Measurements from ENCODE around the gene KCNT1.
"Not testable (repeated sequence)": the region's sequence is repeated elsewhere in the genome, so short reads cannot be mapped to it uniquely, and the experiment has no call there.

Gene KCNT1

GRCh38 chr9:135664801-135665794 lies 36.9 kb upstream of the KCNT1 start:
- 91 to 92% methylated on average over 32 of the region's 32 CpGs for WGBS, 2 experiments
- no peak overlapping the region for H3K27ac ChIP-seq (ENCODE audit: insufficient read depth, low read depth, low read length, poor library complexity, severe bottlenecking)
- no peaks in the 10 kb centered on the region for H3K9me3 ChIP-seq (ENCODE audit: control insufficient read depth, low read length)
- H3K4me1 ChIP-seq (ENCODE audit: control insufficient read depth, insufficient read depth, low read length), result peaks cover 16% of the 10 kb centered on the region
- no peaks in the 10 kb centered on the region for H3K27me3 ChIP-seq (ENCODE audit: control insufficient read depth, insufficient read depth, low read length, poor library complexity, severe bottlenecking)
- no peaks in the 10 kb centered on the region for H3K36me3 ChIP-seq (ENCODE audit: control insufficient read depth, insufficient read depth, low read length)
- H3K4me3 ChIP-seq (ENCODE audit: insufficient read depth, low read depth, low read length), result no peak overlapping the region

- 94 to 95% methylated on average over 12 of the region's 12 CpGs for WGBS, 2 experiments
- H3K27me3 ChIP-seq (ENCODE audit: control insufficient read depth, insufficient read depth, low read length, poor library complexity, severe bottlenecking), result no peaks in the 10 kb centered on the region
- no peak overlapping the region for H3K27ac ChIP-seq (ENCODE audit: insufficient read depth, low read depth, low read length, poor library complexity, severe bottlenecking)
- H3K4me3 ChIP-seq (ENCODE audit: insufficient read depth, low read depth, low read length), result no peak overlapping the region
- no peaks in the 10 kb centered on the region for H3K9me3 ChIP-seq (ENCODE audit: control insufficient read depth, low read length)
- peaks cover 16% of the 10 kb centered on the region for H3K4me1 ChIP-seq (ENCODE audit: control insufficient read depth, insufficient read depth, low read length)
- no peaks in the 10 kb centered on the region for H3K36me3 ChIP-seq (ENCODE audit: control insufficient read depth, insufficient read depth, low read length)
These were observed 36.2 kb upstream of the KCNT1 start for GRCh38 chr9:135665795-135666189.

- H3K27me3 ChIP-seq (ENCODE audit: control insufficient read depth, insufficient read depth, low read length, poor library complexity, severe bottlenecking), result no peaks in the 10 kb centered on the region
- peaks cover 14% of the 10 kb centered on the region for H3K4me1 ChIP-seq (ENCODE audit: control insufficient read depth, insufficient read depth, low read length)
- H3K27ac ChIP-seq (ENCODE audit: insufficient read depth, low read depth, low read length, poor library complexity, severe bottlenecking), result no peak overlapping the region
- 91 to 93% methylated on average over 28 to 29 of the region's 29 CpGs for WGBS, 2 experiments
- no peaks in the 10 kb centered on the region for H3K9me3 ChIP-seq (ENCODE audit: control insufficient read depth, low read length)
- no peaks in the 10 kb centered on the region for H3K36me3 ChIP-seq (ENCODE audit: control insufficient read depth, insufficient read depth, low read length)
- no peak overlapping the region for H3K4me3 ChIP-seq (ENCODE audit: insufficient read depth, low read depth, low read length)
These were observed 35.2 kb upstream of the KCNT1 start for GRCh38 chr9:135666534-135667462.

- Histone ChIP-seq H3K36me3 (ENCODE audit: control insufficient read depth, insufficient read depth, low read length) (no peaks in the 10 kb centered on the region), H3K9me3 (ENCODE audit: control insufficient read depth, low read length) (no peaks in the 10 kb centered on the region), H3K27ac (ENCODE audit: insufficient read depth, low read depth, low read length, poor library complexity, severe bottlenecking) (no peak overlapping the region), H3K4me1 (ENCODE audit: control insufficient read depth, insufficient read depth, low read length) (peaks cover 6% of the 10 kb centered on the region), H3K4me3 (ENCODE audit: insufficient read depth, low read depth, low read length) (no peak overlapping the region), H3K27me3 (ENCODE audit: control insufficient read depth, insufficient read depth, low read length, poor library complexity, severe bottlenecking) (no peaks in the 10 kb centered on the region)
- 93% methylated on average over 9 of the region's 9 CpGs for WGBS, 2 experiments
These were observed 34.5 kb upstream of the KCNT1 start for GRCh38 chr9:135667463-135668001.

- H3K4me1 ChIP-seq (ENCODE audit: control insufficient read depth, insufficient read depth, low read length); H3K36me3 ChIP-seq (ENCODE audit: control insufficient read depth, insufficient read depth, low read length); H3K9me3 ChIP-seq (ENCODE audit: control insufficient read depth, low read length); H3K27me3 ChIP-seq (ENCODE audit: control insufficient read depth, insufficient read depth, low read length, poor library complexity, severe bottlenecking); H3K27ac ChIP-seq (ENCODE audit: insufficient read depth, low read depth, low read length, poor library complexity, severe bottlenecking); H3K4me3 ChIP-seq (ENCODE audit: insufficient read depth, low read depth, low read length): not testable (repeated sequence)
- WGBS, 2 experiments, result 85 to 92% methylated on average over 5 of the region's 5 CpGs
These were observed 33.0 kb upstream of the KCNT1 start for GRCh38 chr9:135669018-135669417.

- Histone ChIP-seq H3K4me3 (ENCODE audit: insufficient read depth, low read depth, low read length) (no peak overlapping the region), H3K9me3 (ENCODE audit: control insufficient read depth, low read length) (no peaks in the 10 kb centered on the region), H3K4me1 (ENCODE audit: control insufficient read depth, insufficient read depth, low read length) (no peaks in the 10 kb centered on the region), H3K27ac (ENCODE audit: insufficient read depth, low read depth, low read length, poor library complexity, severe bottlenecking) (no peak overlapping the region), H3K27me3 (ENCODE audit: control insufficient read depth, insufficient read depth, low read length, poor library complexity, severe bottlenecking) (no peaks in the 10 kb centered on the region), H3K36me3 (ENCODE audit: control insufficient read depth, insufficient read depth, low read length) (no peaks in the 10 kb centered on the region)
- WGBS, 2 experiments, result 96% methylated on average over 9 of the region's 9 CpGs
These were observed 32.2 kb upstream of the KCNT1 start for GRCh38 chr9:135669616-135670285.

- H3K9me3 ChIP-seq (ENCODE audit: control insufficient read depth, low read length), result no peaks in the 10 kb centered on the region
- no peaks in the 10 kb centered on the region for H3K36me3 ChIP-seq (ENCODE audit: control insufficient read depth, insufficient read depth, low read length)
- 90% methylated on average over 41 of the region's 41 CpGs for WGBS, 2 experiments
- H3K27ac ChIP-seq (ENCODE audit: insufficient read depth, low read depth, low read length, poor library complexity, severe bottlenecking), result no peak overlapping the region
- no peaks in the 10 kb centered on the region for H3K27me3 ChIP-seq (ENCODE audit: control insufficient read depth, insufficient read depth, low read length, poor library complexity, severe bottlenecking)
- H3K4me1 ChIP-seq (ENCODE audit: control insufficient read depth, insufficient read depth, low read length), result no peaks in the 10 kb centered on the region
- H3K4me3 ChIP-seq (ENCODE audit: insufficient read depth, low read depth, low read length), result no peak overlapping the region
These were observed 31.0 kb upstream of the KCNT1 start for GRCh38 chr9:135670721-135671590.

GRCh38 chr9:135671591-135672041 lies 30.4 kb upstream of the KCNT1 start:
- Histone ChIP-seq H3K36me3 (ENCODE audit: control insufficient read depth, insufficient read depth, low read length) (no peaks in the 10 kb centered on the region), H3K27ac (ENCODE audit: insufficient read depth, low read depth, low read length, poor library complexity, severe bottlenecking) (no peak overlapping the region), H3K4me1 (ENCODE audit: control insufficient read depth, insufficient read depth, low read length) (no peaks in the 10 kb centered on the region), H3K27me3 (ENCODE audit: control insufficient read depth, insufficient read depth, low read length, poor library complexity, severe bottlenecking) (no peaks in the 10 kb centered on the region), H3K4me3 (ENCODE audit: insufficient read depth, low read depth, low read length) (no peak overlapping the region), H3K9me3 (ENCODE audit: control insufficient read depth, low read length) (no peaks in the 10 kb centered on the region)
- 46 to 55% methylated on average over 17 of the region's 17 CpGs for WGBS, 2 experiments

GRCh38 chr9:135672786-135673185 lies 29.2 kb upstream of the KCNT1 start:
- H3K27me3 ChIP-seq (ENCODE audit: control insufficient read depth, insufficient read depth, low read length, poor library complexity, severe bottlenecking); H3K4me1 ChIP-seq (ENCODE audit: control insufficient read depth, insufficient read depth, low read length); H3K36me3 ChIP-seq (ENCODE audit: control insufficient read depth, insufficient read depth, low read length); H3K4me3 ChIP-seq (ENCODE audit: insufficient read depth, low read depth, low read length); H3K9me3 ChIP-seq (ENCODE audit: control insufficient read depth, low read length); H3K27ac ChIP-seq (ENCODE audit: insufficient read depth, low read depth, low read length, poor library complexity, severe bottlenecking): not testable (repeated sequence)
- 97% methylated on average over 6 of the region's 7 CpGs for WGBS, 2 experiments

All from ectodermal cell (in vitro differentiated cells).